A549 (cell line): Measurements from ENCODE around the gene ODC1.

Source experiments
- CHD4 ChIP-seq: fragments of 200-600 bp; sonication (generic); IDR thresholded peaks from 2 replicates; pipeline ENCODE4 v1.6.1; 2016; ENCODE audit warnings: antibody characterized with exemption, mild to moderate bottlenecking, borderline replicate concordance
- EP300 ChIP-seq, 2 experiments: fragments of >200 bp; sonication (Bioruptor Twin); formaldehyde crosslinking; IDR thresholded peaks; 2 replicates in 1 of 2; 3 replicates in 1 of 2; pipeline ENCODE4 v1.6.1; 2016 to 2017
- JUNB ChIP-seq: fragments of >200 bp; sonication (Bioruptor Twin); formaldehyde crosslinking; IDR thresholded peaks from 2 replicates; pipeline ENCODE4 v1.6.1; 2016
- KDM1A ChIP-seq: fragments of 200-600 bp; sonication (generic); IDR thresholded peaks from 2 replicates; pipeline ENCODE4 v1.6.1; 2016; ENCODE audit warnings: low read depth, mild to moderate bottlenecking
- MAFK ChIP-seq: fragments of 450-650 bp; IDR thresholded peaks from 2 replicates; pipeline ENCODE4 v1.6.1; 2014; ENCODE audit not compliant: partially characterized antibody
- MYC ChIP-seq: IDR thresholded peaks from 2 replicates; pipeline ENCODE4 v1.6.1; 2012; ENCODE audit warnings: mild to moderate bottlenecking, inconsistent platforms, low read length, improper control_type of control experiment, borderline replicate concordance
- POLR2A ChIP-seq: IDR thresholded peaks from 2 replicates; pipeline ENCODE4 v1.6.1; 2012; ENCODE audit warnings: mild to moderate bottlenecking, low read length
- RNF2 ChIP-seq: fragments of 200-600 bp; sonication (generic); IDR thresholded peaks from 2 replicates; pipeline ENCODE4 v1.6.1; 2016; ENCODE audit warnings: low read depth, mild to moderate bottlenecking, antibody characterized with exemption, moderate library complexity, borderline replicate concordance
- ZFP36 ChIP-seq: fragments of 450-650 bp; IDR thresholded peaks from 2 replicates; pipeline ENCODE4 v1.6.1; 2014; ENCODE audit warnings: borderline replicate concordance; ENCODE audit not compliant: partially characterized antibody
- TF ChIP-seq, protein P1 (sequence below): fragments of 200-600 bp; sonication (generic); IDR thresholded peaks from 2 replicates; pipeline ENCODE4 v1.6.1; 2016; ENCODE audit warnings: antibody characterized with exemption, mild to moderate bottlenecking, moderate library complexity
- TF ChIP-seq, protein P2 (sequence below): fragments of >200 bp; sonication (Bioruptor Twin); formaldehyde crosslinking; IDR thresholded peaks from 3 replicates; pipeline ENCODE4 v1.5.1; 2016

GRCh38 chr2:10453905-10454298, 5.8 kb upstream of the ODC1 start:
- TF ChIP-seq, protein P1, sequence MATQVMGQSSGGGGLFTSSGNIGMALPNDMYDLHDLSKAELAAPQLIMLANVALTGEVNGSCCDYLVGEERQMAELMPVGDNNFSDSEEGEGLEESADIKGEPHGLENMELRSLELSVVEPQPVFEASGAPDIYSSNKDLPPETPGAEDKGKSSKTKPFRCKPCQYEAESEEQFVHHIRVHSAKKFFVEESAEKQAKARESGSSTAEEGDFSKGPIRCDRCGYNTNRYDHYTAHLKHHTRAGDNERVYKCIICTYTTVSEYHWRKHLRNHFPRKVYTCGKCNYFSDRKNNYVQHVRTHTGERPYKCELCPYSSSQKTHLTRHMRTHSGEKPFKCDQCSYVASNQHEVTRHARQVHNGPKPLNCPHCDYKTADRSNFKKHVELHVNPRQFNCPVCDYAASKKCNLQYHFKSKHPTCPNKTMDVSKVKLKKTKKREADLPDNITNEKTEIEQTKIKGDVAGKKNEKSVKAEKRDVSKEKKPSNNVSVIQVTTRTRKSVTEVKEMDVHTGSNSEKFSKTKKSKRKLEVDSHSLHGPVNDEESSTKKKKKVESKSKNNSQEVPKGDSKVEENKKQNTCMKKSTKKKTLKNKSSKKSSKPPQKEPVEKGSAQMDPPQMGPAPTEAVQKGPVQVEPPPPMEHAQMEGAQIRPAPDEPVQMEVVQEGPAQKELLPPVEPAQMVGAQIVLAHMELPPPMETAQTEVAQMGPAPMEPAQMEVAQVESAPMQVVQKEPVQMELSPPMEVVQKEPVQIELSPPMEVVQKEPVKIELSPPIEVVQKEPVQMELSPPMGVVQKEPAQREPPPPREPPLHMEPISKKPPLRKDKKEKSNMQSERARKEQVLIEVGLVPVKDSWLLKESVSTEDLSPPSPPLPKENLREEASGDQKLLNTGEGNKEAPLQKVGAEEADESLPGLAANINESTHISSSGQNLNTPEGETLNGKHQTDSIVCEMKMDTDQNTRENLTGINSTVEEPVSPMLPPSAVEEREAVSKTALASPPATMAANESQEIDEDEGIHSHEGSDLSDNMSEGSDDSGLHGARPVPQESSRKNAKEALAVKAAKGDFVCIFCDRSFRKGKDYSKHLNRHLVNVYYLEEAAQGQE: no peak
- no peak for TF ChIP-seq CHD4
- no peak for TF ChIP-seq KDM1A
- no peak for TF ChIP-seq EP300 (IDR thresholded peaks at IDR 0.05)
- TF ChIP-seq JUNB: no peak
- TF ChIP-seq POLR2A: no peak
- no peak for TF ChIP-seq MYC
- TF ChIP-seq, protein P2, sequence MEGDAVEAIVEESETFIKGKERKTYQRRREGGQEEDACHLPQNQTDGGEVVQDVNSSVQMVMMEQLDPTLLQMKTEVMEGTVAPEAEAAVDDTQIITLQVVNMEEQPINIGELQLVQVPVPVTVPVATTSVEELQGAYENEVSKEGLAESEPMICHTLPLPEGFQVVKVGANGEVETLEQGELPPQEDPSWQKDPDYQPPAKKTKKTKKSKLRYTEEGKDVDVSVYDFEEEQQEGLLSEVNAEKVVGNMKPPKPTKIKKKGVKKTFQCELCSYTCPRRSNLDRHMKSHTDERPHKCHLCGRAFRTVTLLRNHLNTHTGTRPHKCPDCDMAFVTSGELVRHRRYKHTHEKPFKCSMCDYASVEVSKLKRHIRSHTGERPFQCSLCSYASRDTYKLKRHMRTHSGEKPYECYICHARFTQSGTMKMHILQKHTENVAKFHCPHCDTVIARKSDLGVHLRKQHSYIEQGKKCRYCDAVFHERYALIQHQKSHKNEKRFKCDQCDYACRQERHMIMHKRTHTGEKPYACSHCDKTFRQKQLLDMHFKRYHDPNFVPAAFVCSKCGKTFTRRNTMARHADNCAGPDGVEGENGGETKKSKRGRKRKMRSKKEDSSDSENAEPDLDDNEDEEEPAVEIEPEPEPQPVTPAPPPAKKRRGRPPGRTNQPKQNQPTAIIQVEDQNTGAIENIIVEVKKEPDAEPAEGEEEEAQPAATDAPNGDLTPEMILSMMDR: no peak
- TF ChIP-seq MAFK: no peak
- TF ChIP-seq ZFP36: no peak
- TF ChIP-seq RNF2: no peak
